ENCODE data around the gene C1orf216.
A peak's percentile ranks its signal among the peaks of the same experiment; 100 is the strongest.
"Not testable (repeated sequence)": the region's sequence is repeated elsewhere in the genome, so short reads cannot be mapped to it uniquely, and the experiment has no call there.

C1orf216 gene

GRCh38 chr1:35717911-35718476 lies 690 bp downstream of the C1orf216 start:
- Mint-ChIP-seq H3K36me3 (ENCODE audit: low read depth) (peaks cover 15% of the 10 kb centered on the region), H3K27me3 (ENCODE audit: low read depth) (no peaks in the 10 kb centered on the region), H3K4me1 (ENCODE audit: low read depth) (peaks cover 27% of the 10 kb centered on the region), H3K27ac (peak overlapping the region; percentile 61), H3K4me3 (peak overlapping the region; percentile 86), H3K9me3 (no peaks in the 10 kb centered on the region)
- DNase-seq (ENCODE audit: low spot score), result no peak

DNA sequence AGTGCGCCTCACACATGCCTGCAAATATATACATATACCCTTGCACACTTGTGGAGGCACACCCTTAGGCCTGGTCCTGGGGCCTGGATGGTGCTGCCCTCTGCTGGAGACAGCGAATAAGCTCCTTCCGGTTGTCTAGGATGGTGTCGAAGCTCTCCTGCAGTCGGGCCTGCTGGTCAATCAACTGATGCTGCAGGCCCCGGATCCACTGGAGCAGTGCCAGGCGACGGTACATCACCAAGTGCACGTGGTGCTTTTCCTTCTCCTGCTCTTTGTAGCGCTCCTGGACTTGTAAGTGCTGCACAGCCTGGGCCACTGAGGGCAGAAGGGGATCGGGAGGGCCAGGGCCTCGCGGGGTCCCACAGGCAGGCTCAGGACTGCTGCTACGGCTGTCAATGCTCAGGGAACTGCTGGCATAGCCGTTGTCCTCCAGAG lies 3.1 kb downstream of the C1orf216 start:
- Mint-ChIP-seq H3K4me3 (peak overlapping the region; percentile 44), H3K4me1 (ENCODE audit: low read depth) (peaks cover 27% of the 10 kb centered on the region), H3K36me3 (ENCODE audit: low read depth) (peaks cover 13% of the 10 kb centered on the region), H3K27me3 (ENCODE audit: low read depth) (no peaks in the 10 kb centered on the region), H3K27ac (peak overlapping the region; percentile 38), H3K9me3 (no peaks in the 10 kb centered on the region)
- DNase-seq (ENCODE audit: low spot score), result peak; percentile 69

DNA sequence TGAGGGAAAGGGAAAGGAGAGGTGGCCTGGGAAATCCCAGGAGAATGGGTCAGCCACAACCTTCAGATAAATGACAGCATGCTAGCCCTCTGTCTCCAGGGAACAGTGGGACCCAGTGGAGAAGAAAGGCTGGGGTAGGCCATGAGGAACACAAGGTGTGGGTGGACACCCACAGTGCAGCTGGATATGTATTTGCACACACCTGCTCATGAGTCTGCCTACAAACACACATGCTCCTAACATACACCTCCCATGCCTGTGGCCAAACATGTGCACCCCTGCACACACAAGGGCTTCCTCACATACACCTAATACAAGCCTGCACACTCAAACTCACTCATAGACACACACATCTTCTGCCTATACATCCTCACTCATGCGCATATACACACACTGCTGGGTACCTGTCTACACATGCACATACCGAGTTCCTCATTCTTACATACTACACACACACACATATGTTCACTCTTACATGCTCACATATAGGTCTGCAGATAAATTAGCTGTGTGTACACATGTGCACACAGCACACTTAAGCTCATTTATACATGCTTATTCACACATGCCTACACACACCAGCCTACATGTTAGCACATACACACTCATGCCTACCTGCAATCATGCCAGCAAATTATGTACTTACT lies 3.6 kb downstream of the C1orf216 start:
- Mint-ChIP-seq H3K9me3 (no peaks in the 10 kb centered on the region), H3K4me3 (no peak overlapping the region), H3K4me1 (ENCODE audit: low read depth) (peaks cover 27% of the 10 kb centered on the region), H3K27me3 (ENCODE audit: low read depth) (no peaks in the 10 kb centered on the region), H3K36me3 (ENCODE audit: low read depth) (peaks cover 13% of the 10 kb centered on the region), H3K27ac (no peak overlapping the region)
- no peak for DNase-seq (ENCODE audit: low spot score)

DNA sequence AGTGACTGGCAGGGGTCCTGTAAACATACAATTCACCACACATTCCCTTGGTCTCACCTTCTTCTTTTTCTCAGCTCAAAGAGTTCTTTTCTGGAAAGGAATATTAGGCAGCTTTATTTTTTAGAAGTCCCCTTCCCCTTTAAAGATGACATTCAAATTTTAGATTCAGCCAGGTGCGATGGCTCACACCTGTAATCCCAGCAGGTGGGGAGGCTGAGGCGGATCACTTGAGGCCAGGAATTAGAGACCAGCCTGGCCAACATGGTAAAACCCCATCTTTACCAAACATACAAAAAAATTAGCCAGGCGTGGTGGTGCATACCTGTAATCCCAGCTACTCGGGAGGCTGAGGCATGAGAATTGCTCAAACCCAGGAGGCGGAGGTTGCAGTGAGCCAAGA lies 7.6 kb downstream of the C1orf216 start:
- H3K27ac Mint-ChIP-seq; H3K9me3 Mint-ChIP-seq; H3K4me3 Mint-ChIP-seq; DNase-seq (ENCODE audit: low spot score): not testable (repeated sequence)
- Mint-ChIP-seq H3K27me3 (ENCODE audit: low read depth) (peaks cover 29% of the 10 kb centered on the region), H3K36me3 (ENCODE audit: low read depth) (peaks cover 10% of the 10 kb centered on the region), H3K4me1 (ENCODE audit: low read depth) (peaks cover 20% of the 10 kb centered on the region)

DNA sequence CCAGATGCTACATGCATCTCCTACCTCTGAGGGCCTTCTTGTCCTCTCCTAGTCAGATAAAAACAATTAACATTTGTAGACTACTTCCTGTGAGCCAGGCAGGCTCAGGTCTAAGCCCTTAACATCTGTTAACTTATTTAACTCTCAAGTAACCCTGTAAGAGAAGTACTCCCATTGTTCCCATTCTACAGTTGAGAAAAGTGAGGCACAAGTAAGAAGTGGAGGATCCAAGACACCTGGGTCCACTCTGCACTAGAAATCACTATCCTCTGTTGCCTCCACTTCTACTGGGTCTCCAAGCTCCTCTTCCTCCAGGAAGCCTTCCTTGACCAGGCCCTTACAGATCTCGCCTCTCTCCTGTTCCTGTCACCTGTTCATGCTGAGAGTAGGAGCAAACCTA lies 9.7 kb downstream of the C1orf216 start:
- Mint-ChIP-seq H3K27me3 (ENCODE audit: low read depth) (peaks cover 37% of the 10 kb centered on the region), H3K4me1 (ENCODE audit: low read depth) (peaks cover 13% of the 10 kb centered on the region), H3K36me3 (ENCODE audit: low read depth) (no peaks in the 10 kb centered on the region), H3K4me3 (peak overlapping the region; percentile 73), H3K27ac (no peak overlapping the region), H3K9me3 (no peaks in the 10 kb centered on the region)
- no peak for DNase-seq (ENCODE audit: low spot score)

- Mint-ChIP-seq H3K27ac (no peak overlapping the region), H3K4me3 (peak overlapping the region; percentile 73), H3K9me3 (no peaks in the 10 kb centered on the region), H3K4me1 (ENCODE audit: low read depth) (peaks cover 13% of the 10 kb centered on the region), H3K27me3 (ENCODE audit: low read depth) (peaks cover 37% of the 10 kb centered on the region), H3K36me3 (ENCODE audit: low read depth) (no peaks in the 10 kb centered on the region)
- no peak for DNase-seq (ENCODE audit: low spot score)
These were observed 10.2 kb downstream of the C1orf216 start for GRCh38 chr1:35708441-35708921.

- Mint-ChIP-seq H3K4me3 (peak overlapping the region; percentile 78), H3K36me3 (ENCODE audit: low read depth) (no peaks in the 10 kb centered on the region), H3K4me1 (ENCODE audit: low read depth) (peaks cover 13% of the 10 kb centered on the region), H3K9me3 (no peaks in the 10 kb centered on the region), H3K27me3 (ENCODE audit: low read depth) (peaks cover 43% of the 10 kb centered on the region), H3K27ac (no peak overlapping the region)
- DNase-seq (ENCODE audit: low spot score), result no peak
These were observed 10.9 kb downstream of the C1orf216 start for GRCh38 chr1:35707601-35708440.

DNA sequence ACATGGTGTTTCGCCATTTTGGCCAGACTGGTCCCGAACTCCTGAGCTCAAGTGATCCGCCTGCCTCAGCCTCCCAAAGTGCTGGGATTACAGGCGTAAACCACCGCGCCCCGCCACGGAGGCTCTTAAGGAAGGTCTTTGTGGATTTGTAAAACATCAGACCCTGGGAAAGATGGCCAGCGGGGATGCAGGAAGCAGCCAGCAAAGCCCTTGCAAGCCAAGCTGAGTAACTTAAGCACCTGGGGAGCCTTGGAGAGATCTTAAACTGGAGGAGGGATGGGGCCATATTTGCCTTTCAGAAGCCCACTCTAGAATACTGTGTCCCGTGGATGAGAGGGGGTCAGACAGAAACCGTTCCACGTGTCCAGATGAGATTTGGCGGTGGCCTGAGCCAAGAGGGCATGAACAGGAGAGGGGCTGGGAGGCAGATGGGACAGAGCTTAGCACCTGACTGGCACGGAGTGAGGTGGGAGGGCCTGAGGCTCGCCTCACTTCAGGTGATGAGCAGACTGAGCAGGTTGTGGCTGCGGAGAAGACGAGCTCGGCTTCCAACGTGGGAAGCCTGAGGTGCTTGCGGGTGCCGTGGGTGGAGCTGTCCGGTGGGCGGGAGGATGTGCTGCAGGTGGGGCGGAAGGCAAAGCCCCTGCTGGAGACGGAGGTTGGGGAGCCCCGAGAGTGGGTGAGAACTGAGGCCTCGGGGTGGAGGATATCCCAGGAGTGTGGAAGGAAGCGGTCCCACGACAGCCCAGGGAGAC lies 11.7 kb downstream of the C1orf216 start:
- H3K27me3 Mint-ChIP-seq (ENCODE audit: low read depth), result peaks cover 47% of the 10 kb centered on the region
- DNase-seq (ENCODE audit: low spot score), result peak; percentile 16
- H3K4me1 Mint-ChIP-seq (ENCODE audit: low read depth), result peaks cover 13% of the 10 kb centered on the region
- peak overlapping the region; percentile 78 for H3K4me3 Mint-ChIP-seq
- H3K36me3 Mint-ChIP-seq (ENCODE audit: low read depth), result no peaks in the 10 kb centered on the region
- no peak overlapping the region for H3K27ac Mint-ChIP-seq
- H3K9me3 Mint-ChIP-seq, result no peaks in the 10 kb centered on the region

DNA sequence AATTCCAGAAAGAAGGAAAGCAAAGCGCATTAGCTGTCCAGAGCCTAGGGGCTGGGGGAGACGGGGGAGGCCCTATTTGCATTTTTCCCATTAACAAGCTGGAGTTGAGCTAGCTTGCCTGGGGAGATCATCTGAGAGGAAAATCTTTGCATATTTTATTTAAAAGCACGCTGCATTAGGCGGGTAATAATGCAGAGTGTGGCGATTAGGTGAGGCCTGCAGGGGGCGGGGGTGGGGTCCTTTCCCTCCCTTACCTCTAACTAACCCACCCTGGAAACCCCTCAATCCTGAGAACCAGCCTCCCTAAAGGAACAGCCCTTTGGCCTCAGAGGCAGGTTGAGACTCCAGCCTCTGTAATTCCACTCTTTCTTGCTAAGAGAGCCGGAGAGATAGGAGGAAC lies 16.2 kb downstream of the C1orf216 start:
- peaks cover 11% of the 10 kb centered on the region for H3K4me1 Mint-ChIP-seq (ENCODE audit: low read depth)
- H3K27ac Mint-ChIP-seq, result no peak overlapping the region
- no peak overlapping the region for H3K4me3 Mint-ChIP-seq
- no peaks in the 10 kb centered on the region for H3K9me3 Mint-ChIP-seq
- peaks cover 70% of the 10 kb centered on the region for H3K27me3 Mint-ChIP-seq (ENCODE audit: low read depth)
- no peak for DNase-seq (ENCODE audit: low spot score)
- H3K36me3 Mint-ChIP-seq (ENCODE audit: low read depth), result peaks cover 2% of the 10 kb centered on the region

DNA sequence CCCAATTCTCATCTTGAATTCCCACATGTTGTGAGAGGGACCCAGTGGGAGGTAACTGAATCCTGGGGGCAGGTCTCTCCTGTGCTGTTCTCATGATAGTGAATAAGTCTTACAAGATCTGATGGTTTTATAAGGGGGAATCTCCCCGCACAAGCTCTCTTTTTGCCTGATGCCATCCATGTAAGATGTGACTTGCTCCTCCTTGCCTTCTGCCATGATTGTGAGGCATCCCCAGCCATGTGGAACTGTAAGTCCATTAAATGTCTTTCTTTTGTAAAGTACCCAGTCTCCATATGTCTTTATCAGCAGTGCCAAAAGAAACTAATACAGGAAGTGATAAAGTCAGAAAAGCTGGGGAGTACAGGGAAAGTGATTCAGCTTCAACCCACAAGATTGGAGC lies 19.5 kb downstream of the C1orf216 start:
- H3K36me3 Mint-ChIP-seq (ENCODE audit: low read depth); H3K27ac Mint-ChIP-seq; H3K4me3 Mint-ChIP-seq; H3K9me3 Mint-ChIP-seq; H3K4me1 Mint-ChIP-seq (ENCODE audit: low read depth); DNase-seq (ENCODE audit: low spot score): not testable (repeated sequence)
- peaks cover 60% of the 10 kb centered on the region for H3K27me3 Mint-ChIP-seq (ENCODE audit: low read depth)

GRCh38 chr1:35692317-35692716 lies 26.4 kb downstream of the C1orf216 start:
- H3K36me3 Mint-ChIP-seq (ENCODE audit: low read depth), result no peaks in the 10 kb centered on the region
- H3K9me3 Mint-ChIP-seq, result no peaks in the 10 kb centered on the region
- no peaks in the 10 kb centered on the region for H3K4me1 Mint-ChIP-seq (ENCODE audit: low read depth)
- DNase-seq (ENCODE audit: low spot score), result no peak
- peaks cover 29% of the 10 kb centered on the region for H3K27me3 Mint-ChIP-seq (ENCODE audit: low read depth)
- no peak overlapping the region for H3K4me3 Mint-ChIP-seq
- no peak overlapping the region for H3K27ac Mint-ChIP-seq

DNA sequence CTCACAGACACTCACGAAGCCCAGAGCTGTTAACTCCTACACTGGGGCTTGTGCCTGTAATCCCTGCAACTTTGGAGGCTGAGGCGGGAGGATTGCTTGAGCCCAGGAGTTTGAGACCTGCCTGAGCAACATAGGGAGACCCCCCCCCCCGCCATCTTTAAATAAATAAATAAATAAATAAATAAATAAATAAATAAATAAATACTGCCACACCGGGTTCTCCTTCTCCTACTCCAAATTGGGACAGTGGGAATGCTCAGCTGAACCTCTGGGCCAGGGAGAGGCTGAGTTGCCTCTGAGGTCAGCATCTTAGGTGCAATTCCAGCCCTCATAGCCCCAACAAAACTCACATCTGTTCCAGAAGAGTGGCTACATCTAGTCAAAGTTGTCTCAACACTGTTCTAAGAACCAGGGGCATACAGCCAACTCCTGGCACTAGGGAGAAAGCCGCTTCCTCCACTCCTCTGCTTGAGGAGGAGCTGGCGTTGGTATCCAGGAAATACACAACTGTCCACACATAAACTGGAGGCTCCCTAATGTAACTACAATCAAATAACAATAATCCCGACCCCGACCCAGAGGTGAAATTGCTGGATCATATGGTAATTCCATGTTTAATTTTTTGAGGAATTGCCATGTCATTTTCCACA lies 27.0 kb downstream of the C1orf216 start:
- no peak for DNase-seq (ENCODE audit: low spot score)
- Mint-ChIP-seq H3K27me3 (ENCODE audit: low read depth) (peaks cover 32% of the 10 kb centered on the region), H3K36me3 (ENCODE audit: low read depth) (no peaks in the 10 kb centered on the region), H3K27ac (no peak overlapping the region), H3K4me1 (ENCODE audit: low read depth) (no peaks in the 10 kb centered on the region), H3K4me3 (no peak overlapping the region), H3K9me3 (no peaks in the 10 kb centered on the region)

DNA sequence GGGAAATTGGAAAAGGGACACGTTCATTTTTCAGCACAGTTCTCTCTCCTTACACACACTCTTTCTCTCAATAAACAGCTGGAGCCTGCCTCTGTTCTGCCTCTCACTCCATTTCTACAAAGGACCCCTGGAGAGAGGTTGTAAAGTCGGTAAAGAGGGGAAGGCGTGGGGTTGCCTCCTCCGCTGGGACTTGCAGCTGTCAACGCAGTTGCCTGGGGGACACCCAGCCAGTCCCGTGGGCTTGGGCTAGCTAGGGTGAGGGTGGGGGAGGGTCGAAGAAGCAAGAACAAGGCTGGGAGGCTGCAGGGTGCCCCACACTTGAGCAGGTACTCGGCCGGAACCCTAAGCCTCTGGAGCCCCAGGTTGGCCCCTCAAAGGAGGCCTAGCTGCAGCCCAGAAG lies 27.6 kb downstream of the C1orf216 start:
- DNase-seq (ENCODE audit: low spot score), result no peak
- Mint-ChIP-seq H3K27me3 (ENCODE audit: low read depth) (peaks cover 32% of the 10 kb centered on the region), H3K36me3 (ENCODE audit: low read depth) (no peaks in the 10 kb centered on the region), H3K9me3 (no peaks in the 10 kb centered on the region), H3K4me3 (no peak overlapping the region), H3K4me1 (ENCODE audit: low read depth) (no peaks in the 10 kb centered on the region), H3K27ac (no peak overlapping the region)

Data from T-helper 2 cell treated with Interferon-gamma antibody and Interleukin-4, amounts not matched to agents 5 μg/mL and 100 μg/mL, for 36 hours (primary cell).